B cell (primary cell): ENCODE measurements around the gene ACTN2. TPM values are rescaled to one million over a fixed set of nuclear protein-coding genes. Genes with fewer than 3 reads are reported as not detected.

Experiments
- ATAC-seq: fragments of 200-7000 bp; cut with Tn5 transposase; one replicate; pipeline ENCODE4 v1.10.0; 2021; ENCODE audit warnings: low read depth, mild to moderate bottlenecking, moderate number of reproducible peaks, moderate library complexity
- CTCF ChIA-PET: fragments of 350-600 bp; sonication (Branson Sonifier 250); formaldehyde crosslinking; loops from one replicate; lab custom pipeline; 2021; ENCODE audit warnings: antibody characterized with exemption, inconsistent platforms; lab: Charles Lee
- POLR2A ChIA-PET: fragments of 350-600 bp; sonication (Branson Sonifier 250); formaldehyde crosslinking; loops from one replicate; lab custom pipeline; 2021; ENCODE audit warnings: antibody characterized with exemption; lab: Charles Lee
- DNase-seq: peaks from one replicate; pipeline ENCODE4 v3.0.0; 2013
- H2AFZ ChIP-seq: 2 replicates; pipeline ENCODE4 v1.6.1; 2012; ENCODE audit warnings: mild to moderate bottlenecking, low read depth, low read length; ENCODE audit not compliant: insufficient read depth, poor library complexity, severe bottlenecking
- H3K27ac ChIP-seq, 2 donors: 1 replicate in 1 of 2; 2 replicates in 1 of 2; pipeline ENCODE4 v1.5.1; 2012 to 2013; ENCODE audit warnings: low read length in 2 of 2, mild to moderate bottlenecking in 2 of 2, moderate library complexity in 1 of 2
- H3K27me3 ChIP-seq, 4 experiments: fragments of 200-600 bp in 1 of 4; sonication (generic) in 1 of 4; replicated peaks in 1 of 4; 1 replicate in 2 of 4; 2 replicates in 2 of 4; pipeline versions ENCODE4 v1.6.1 to v1.7.0; 2013 to 2016; ENCODE audit warnings: low read length in 3 of 4, mild to moderate bottlenecking in 2 of 4, mixed read lengths in 1 of 4, moderate library complexity in 1 of 4; ENCODE audit not compliant: insufficient read depth in 4 of 4, control insufficient read depth in 3 of 4; ENCODE audit errors: control extremely low read depth in 1 of 4
- H3K36me3 ChIP-seq, 2 experiments: replicated peaks in 1 of 2; 1 replicate in 1 of 2; 2 replicates in 1 of 2; pipeline versions ENCODE4 v1.6.1 to v1.7.1; 2013; ENCODE audit warnings: low read length in 1 of 2; ENCODE audit not compliant: insufficient read depth in 2 of 2, control insufficient read depth in 1 of 2; ENCODE audit errors: control extremely low read depth in 1 of 2, extremely low read depth in 1 of 2
- H3K4me1 ChIP-seq, 2 donors: fragments of 200-600 bp in 1 of 2; sonication (generic) in 1 of 2; 1 replicate in 1 of 2; 2 replicates in 1 of 2; pipeline versions ENCODE4 v1.5.1 to v1.6.1; 2013 to 2017; ENCODE audit warnings: low read length in 2 of 2; ENCODE audit not compliant: control insufficient read depth in 2 of 2, insufficient read depth in 2 of 2
- H3K4me2 ChIP-seq: replicated peaks from 2 replicates; pipeline ENCODE3; 2012; ENCODE audit warnings: mild to moderate bottlenecking, low read depth, low read length; ENCODE audit not compliant: poor library complexity, severe bottlenecking
- H3K4me3 ChIP-seq, 5 experiments: fragments of 200-600 bp in 1 of 5; sonication (generic) in 1 of 5; 1 replicate in 3 of 5; 2 replicates in 2 of 5; pipeline versions ENCODE4 v1.5.1 to v1.7.0; 2011 to 2016; ENCODE audit warnings: low read length in 4 of 5, mild to moderate bottlenecking in 4 of 5, low read depth in 2 of 5, control low read depth in 1 of 5, moderate library complexity in 1 of 5; ENCODE audit not compliant: insufficient read depth in 1 of 5; ENCODE audit errors: control extremely low read depth in 1 of 5, extremely low read depth in 1 of 5
- H3K79me2 ChIP-seq: fragments of 200-600 bp; sonication (generic); one replicate; pipeline ENCODE4 v1.6.0; 2016; ENCODE audit warnings: low read length; ENCODE audit not compliant: control insufficient read depth, insufficient read depth
- H3K9ac ChIP-seq: fragments of 200-600 bp; sonication (generic); 2 replicates; pipeline ENCODE4 v1.6.1; 2017; ENCODE audit warnings: mild to moderate bottlenecking, low read length, moderate library complexity
- H3K9me3 ChIP-seq, 3 donors: one replicate each; pipeline versions ENCODE4 v1.6.1 to v1.7.1; 2013; ENCODE audit warnings: low read length in 2 of 3; ENCODE audit not compliant: control insufficient read depth in 2 of 3, insufficient read depth in 1 of 3; ENCODE audit errors: control extremely low read depth in 1 of 3
- H4K20me1 ChIP-seq: 2 replicates; pipeline ENCODE4 v1.6.0; 2012; ENCODE audit warnings: mild to moderate bottlenecking, low read length; ENCODE audit not compliant: insufficient read depth, control insufficient read depth, poor library complexity, severe bottlenecking
- H3K27ac Mint-ChIP-seq: one replicate; pipeline ENCODE4 v1.8.0; 2021; ENCODE audit warnings: mixed read lengths
- H3K27me3 Mint-ChIP-seq: one replicate; pipeline ENCODE4 v1.8.0; 2021; ENCODE audit warnings: mixed read lengths
- H3K4me1 Mint-ChIP-seq: one replicate; pipeline ENCODE4 v1.8.0; 2021; ENCODE audit warnings: mixed read lengths
- H3K4me3 Mint-ChIP-seq: one replicate; pipeline ENCODE4 v1.8.0; 2021; ENCODE audit warnings: mixed read lengths
- H3K9me3 Mint-ChIP-seq: one replicate; pipeline ENCODE4 v1.8.0; 2022; ENCODE audit warnings: mixed read lengths; ENCODE audit not compliant: insufficient read depth
- EZH2 ChIP-seq: IDR thresholded peaks from 2 replicates; pipeline ENCODE4 v1.6.1; 2012; ENCODE audit warnings: borderline replicate concordance, low read depth, mild to moderate bottlenecking, moderate library complexity, low read length; ENCODE audit not compliant: insufficient read depth, poor library complexity, severe bottlenecking
- WGBS: methylation state at CpG from one replicate; pipeline ENCODE4 v1.1.5; 2013; ENCODE audit warnings: missing lambda C conversion rate; ENCODE audit not compliant: insufficient coverage; 5-methylcytosine and 5-hydroxymethylcytosine counted together
- intact Hi-C: fragments of 100-400 bp; cut with micrococcal nuclease; formaldehyde crosslinking; loops from one replicate; pipeline ENCODE4 v1.10.0; 2022
- polyA plus RNA-seq: library from polyadenylated mRNA; depleted of rRNA; stranded (reverse); fragments of >200 nt; gene quantifications from 2 replicates; pipeline ENCODE4 v1.2.3, GENCODE V29; 2012
- total RNA-seq, 2 donors: library from RNA; stranded (reverse); fragments of 120-200 nt in 1 of 2; gene quantifications; 1 replicate in 1 of 2; 2 replicates in 1 of 2; pipeline versions ENCODE4 v1.2.3 to v1.2.4, GENCODE V29; 2013 to 2022
- TF ChIP-seq, protein P1 (sequence below): fragments of 200-600 bp; IDR thresholded peaks from one replicate; pipeline ENCODE4 v1.8.0; 2022; ENCODE audit warnings: antibody characterized with exemption, mild to moderate bottlenecking

ACTN2 gene
- total and polyA plus RNA-seq, 2 donors (not counting 1 experiment from before 2014, with no cell fraction given) = 0.30 TPM; not detected in 1

GRCh38 chr1:236639686-236640085 is 46.6 kb upstream of the ACTN2 start:
- ChIA-PET POLR2A (no interaction called here), CTCF (no interaction called here)
- H3K4me1 Mint-ChIP-seq = no peaks in the 10 kb centered on the region
- H3K9me3 ChIP-seq = no peaks in the 10 kb centered on the region
- no peak for TF ChIP-seq EZH2
- TF ChIP-seq, protein P1, sequence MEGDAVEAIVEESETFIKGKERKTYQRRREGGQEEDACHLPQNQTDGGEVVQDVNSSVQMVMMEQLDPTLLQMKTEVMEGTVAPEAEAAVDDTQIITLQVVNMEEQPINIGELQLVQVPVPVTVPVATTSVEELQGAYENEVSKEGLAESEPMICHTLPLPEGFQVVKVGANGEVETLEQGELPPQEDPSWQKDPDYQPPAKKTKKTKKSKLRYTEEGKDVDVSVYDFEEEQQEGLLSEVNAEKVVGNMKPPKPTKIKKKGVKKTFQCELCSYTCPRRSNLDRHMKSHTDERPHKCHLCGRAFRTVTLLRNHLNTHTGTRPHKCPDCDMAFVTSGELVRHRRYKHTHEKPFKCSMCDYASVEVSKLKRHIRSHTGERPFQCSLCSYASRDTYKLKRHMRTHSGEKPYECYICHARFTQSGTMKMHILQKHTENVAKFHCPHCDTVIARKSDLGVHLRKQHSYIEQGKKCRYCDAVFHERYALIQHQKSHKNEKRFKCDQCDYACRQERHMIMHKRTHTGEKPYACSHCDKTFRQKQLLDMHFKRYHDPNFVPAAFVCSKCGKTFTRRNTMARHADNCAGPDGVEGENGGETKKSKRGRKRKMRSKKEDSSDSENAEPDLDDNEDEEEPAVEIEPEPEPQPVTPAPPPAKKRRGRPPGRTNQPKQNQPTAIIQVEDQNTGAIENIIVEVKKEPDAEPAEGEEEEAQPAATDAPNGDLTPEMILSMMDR = no peak
- no peaks in the 10 kb centered on the region for H3K9me3 Mint-ChIP-seq
- ATAC-seq (no peak), DNase-seq (no peak)
- peaks cover 22% of the 10 kb centered on the region for H3K27me3 Mint-ChIP-seq
- no peaks in the 10 kb centered on the region for H3K36me3 ChIP-seq
- H3K4me3 Mint-ChIP-seq = no peak overlapping the region
- H3K27ac Mint-ChIP-seq = no peak overlapping the region
- peaks cover 0 to 3% (median 0%) of the 10 kb centered on the region in 4 experiments for H3K27me3 ChIP-seq
- H4K20me1 ChIP-seq = no peaks in the 10 kb centered on the region
- H3K4me2 ChIP-seq = no peak overlapping the region
- H3K79me2 ChIP-seq = no peaks in the 10 kb centered on the region
- no peak overlapping the region for H3K27ac ChIP-seq
- no peaks in the 10 kb centered on the region for H3K4me1 ChIP-seq
- no peak overlapping the region for H3K4me3 ChIP-seq
- WGBS = no CpG with 5 or more reads among the region's 4 CpGs
- H2AFZ ChIP-seq = no peak overlapping the region
- intact Hi-C loops = no loop called here
- no peak overlapping the region for H3K9ac ChIP-seq

DNA sequence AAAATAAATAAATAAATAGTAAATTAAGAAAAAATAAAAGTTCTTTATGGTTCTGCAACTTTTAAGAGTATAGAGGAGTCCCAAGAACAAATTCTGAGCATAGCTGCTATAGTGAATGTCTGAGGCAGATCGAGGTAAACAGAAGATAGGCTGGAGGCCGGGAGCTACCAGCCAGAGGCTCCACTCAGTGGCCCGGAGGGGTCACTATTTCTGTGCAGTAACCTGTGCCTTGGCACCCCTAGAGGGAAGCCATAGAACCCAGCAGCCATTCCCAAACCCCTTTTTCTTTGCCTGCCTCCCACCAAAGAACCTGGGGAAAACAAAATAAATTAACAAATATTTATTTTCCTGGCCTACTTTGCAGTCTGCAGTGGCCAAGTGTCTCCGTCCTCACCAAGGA is 43.5 kb upstream of the ACTN2 start:
- H3K4me3 Mint-ChIP-seq = no peak overlapping the region
- Histone ChIP-seq H3K4me3 (no peak overlapping the region), H3K4me1 (no peaks in the 10 kb centered on the region), H4K20me1 (no peaks in the 10 kb centered on the region), H3K9me3 (no peaks in the 10 kb centered on the region), H3K36me3 (no peaks in the 10 kb centered on the region), H3K9ac (no peak overlapping the region), H2AFZ (no peak overlapping the region), H3K27me3 (peaks cover 0 to 3% (median 0%) of the 10 kb centered on the region in 4 experiments), H3K79me2 (no peaks in the 10 kb centered on the region), H3K27ac (no peak overlapping the region), H3K4me2 (no peak overlapping the region)
- ChIA-PET CTCF (no interaction called here), POLR2A (no interaction called here)
- ATAC-seq (no peak), DNase-seq (no peak)
- 77% methylated on average over 3 of the region's 4 CpGs for WGBS
- H3K27me3 Mint-ChIP-seq = peaks cover 10% of the 10 kb centered on the region
- intact Hi-C loops = no loop called here
- H3K27ac Mint-ChIP-seq = no peak overlapping the region
- TF ChIP-seq, protein P1 = no peak
- no peak for TF ChIP-seq EZH2
- no peaks in the 10 kb centered on the region for H3K9me3 Mint-ChIP-seq
- H3K4me1 Mint-ChIP-seq = no peaks in the 10 kb centered on the region
